ENCODE results near the gene PLA2G12A.

PLA2G12A gene

DNA sequence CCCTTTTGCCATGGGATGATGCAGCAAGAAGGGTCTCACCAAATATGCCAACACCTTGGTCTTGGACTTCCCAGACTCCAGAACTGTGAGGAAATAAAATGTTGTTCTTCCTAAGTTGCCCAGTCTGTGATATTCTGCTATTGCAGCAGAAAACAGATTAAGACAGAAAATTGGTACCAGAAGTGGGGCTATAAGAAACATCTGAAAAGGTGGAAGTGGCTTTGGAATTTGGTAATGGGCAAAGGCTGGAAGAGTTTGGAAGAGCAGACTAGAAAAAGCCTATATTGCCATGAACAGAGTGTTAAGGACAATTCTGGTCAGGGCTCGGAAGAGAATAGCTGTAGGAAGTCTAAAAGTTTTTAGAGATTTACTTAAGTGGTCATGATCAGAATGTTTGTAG, 54.0 kb downstream of the PLA2G12A start:
- H3K4me2 ChIP-seq (ENCODE audit: insufficient read depth, low read length): no peak overlapping the region
- DNase-seq: no peak
- H3K27me3 ChIP-seq (ENCODE audit: insufficient read depth, low read length, poor library complexity): no peaks in the 10 kb centered on the region
- TF ChIP-seq EZH2 (IDR thresholded peaks at IDR 0.05; ENCODE audit: borderline replicate concordance, low read depth, low read length, severe bottlenecking): no peak
- TF ChIP-seq, protein P1, sequence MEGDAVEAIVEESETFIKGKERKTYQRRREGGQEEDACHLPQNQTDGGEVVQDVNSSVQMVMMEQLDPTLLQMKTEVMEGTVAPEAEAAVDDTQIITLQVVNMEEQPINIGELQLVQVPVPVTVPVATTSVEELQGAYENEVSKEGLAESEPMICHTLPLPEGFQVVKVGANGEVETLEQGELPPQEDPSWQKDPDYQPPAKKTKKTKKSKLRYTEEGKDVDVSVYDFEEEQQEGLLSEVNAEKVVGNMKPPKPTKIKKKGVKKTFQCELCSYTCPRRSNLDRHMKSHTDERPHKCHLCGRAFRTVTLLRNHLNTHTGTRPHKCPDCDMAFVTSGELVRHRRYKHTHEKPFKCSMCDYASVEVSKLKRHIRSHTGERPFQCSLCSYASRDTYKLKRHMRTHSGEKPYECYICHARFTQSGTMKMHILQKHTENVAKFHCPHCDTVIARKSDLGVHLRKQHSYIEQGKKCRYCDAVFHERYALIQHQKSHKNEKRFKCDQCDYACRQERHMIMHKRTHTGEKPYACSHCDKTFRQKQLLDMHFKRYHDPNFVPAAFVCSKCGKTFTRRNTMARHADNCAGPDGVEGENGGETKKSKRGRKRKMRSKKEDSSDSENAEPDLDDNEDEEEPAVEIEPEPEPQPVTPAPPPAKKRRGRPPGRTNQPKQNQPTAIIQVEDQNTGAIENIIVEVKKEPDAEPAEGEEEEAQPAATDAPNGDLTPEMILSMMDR (IDR thresholded peaks at IDR 0.05; ENCODE audit: borderline replicate concordance, extremely low read depth, low read length, poor library complexity, severe bottlenecking): no peak
- H3K4me3 ChIP-seq (ENCODE audit: low read depth in 1 of 2, low read length in 2 of 2): no peak overlapping the region
- no peak for ATAC-seq (ENCODE audit: insufficient read depth, low read depth)
- H4K20me1 ChIP-seq (ENCODE audit: insufficient read depth, low read length): no peaks in the 10 kb centered on the region
- H2AFZ ChIP-seq (ENCODE audit: low read depth, low read length): no peak overlapping the region
- H3K79me2 ChIP-seq (ENCODE audit: insufficient read depth, low read length): no peaks in the 10 kb centered on the region
- no peak overlapping the region for H3K27ac ChIP-seq (ENCODE audit: low read length)
- peaks cover 14% of the 10 kb centered on the region for H3K9me3 ChIP-seq (ENCODE audit: insufficient read depth, low read length, severe bottlenecking)
- H3K4me1 ChIP-seq (ENCODE audit: insufficient read depth, low read length): no peaks in the 10 kb centered on the region
- no peak overlapping the region for H3K9ac ChIP-seq (ENCODE audit: low read depth, low read length)
- H3K36me3 ChIP-seq (ENCODE audit: insufficient read depth, low read length): peaks cover 34% of the 10 kb centered on the region

DNA sequence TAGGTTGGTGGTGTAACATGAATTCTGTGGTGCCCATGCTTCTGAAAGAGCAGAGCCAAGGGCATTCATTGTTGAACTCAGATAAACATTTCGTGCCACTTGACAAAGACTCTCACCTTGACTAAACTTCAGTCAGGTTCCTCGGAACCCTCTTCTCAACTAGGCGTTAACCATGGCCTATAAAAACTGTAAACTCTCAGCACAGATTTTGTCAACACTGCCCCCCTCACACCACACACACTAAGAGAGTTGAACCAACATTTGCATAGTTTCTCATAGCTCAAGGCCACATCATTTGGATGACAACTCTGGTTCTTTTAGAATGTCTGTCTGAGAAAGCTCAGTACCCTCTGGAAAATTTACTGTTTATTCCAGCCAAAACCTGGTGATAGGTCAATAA, 54.7 kb downstream of the PLA2G12A start:
- H3K36me3 ChIP-seq (ENCODE audit: insufficient read depth, low read length): peaks cover 34% of the 10 kb centered on the region
- no peak overlapping the region for H3K4me2 ChIP-seq (ENCODE audit: insufficient read depth, low read length)
- H3K4me1 ChIP-seq (ENCODE audit: insufficient read depth, low read length): no peaks in the 10 kb centered on the region
- no peak overlapping the region for H3K27ac ChIP-seq (ENCODE audit: low read length)
- no peak for TF ChIP-seq EZH2 (IDR thresholded peaks at IDR 0.05; ENCODE audit: borderline replicate concordance, low read depth, low read length, severe bottlenecking)
- TF ChIP-seq, protein P1 (IDR thresholded peaks at IDR 0.05; ENCODE audit: borderline replicate concordance, extremely low read depth, low read length, poor library complexity, severe bottlenecking): no peak
- H4K20me1 ChIP-seq (ENCODE audit: insufficient read depth, low read length): no peaks in the 10 kb centered on the region
- no peak overlapping the region for H2AFZ ChIP-seq (ENCODE audit: low read depth, low read length)
- H3K9me3 ChIP-seq (ENCODE audit: insufficient read depth, low read length, severe bottlenecking): peaks cover 14% of the 10 kb centered on the region
- no peak for DNase-seq
- no peak for ATAC-seq (ENCODE audit: insufficient read depth, low read depth)
- no peak overlapping the region for H3K4me3 ChIP-seq (ENCODE audit: low read depth in 1 of 2, low read length in 2 of 2)
- no peaks in the 10 kb centered on the region for H3K27me3 ChIP-seq (ENCODE audit: insufficient read depth, low read length, poor library complexity)
- H3K9ac ChIP-seq (ENCODE audit: low read depth, low read length): no peak overlapping the region
- H3K79me2 ChIP-seq (ENCODE audit: insufficient read depth, low read length): no peaks in the 10 kb centered on the region

DNA sequence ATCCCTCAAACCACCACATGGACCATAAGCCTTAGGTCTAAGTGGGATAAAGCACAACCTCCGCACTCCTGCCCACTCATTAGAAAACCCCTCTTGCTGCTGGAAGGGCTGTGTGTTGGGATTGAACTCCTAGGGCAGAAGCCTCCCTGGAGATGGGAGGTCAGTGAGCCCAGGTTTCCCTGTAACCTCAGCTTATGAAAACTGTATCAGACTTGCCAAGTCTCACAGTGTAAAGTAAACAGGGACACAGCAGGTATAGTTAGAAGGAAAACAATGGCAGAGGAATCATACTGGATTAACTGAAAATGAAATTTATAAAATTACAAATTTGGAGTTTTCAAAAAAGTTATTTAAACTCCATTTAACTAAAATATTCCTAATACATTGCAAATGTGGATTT, 56.6 kb downstream of the PLA2G12A start:
- Histone ChIP-seq H2AFZ (ENCODE audit: low read depth, low read length) (no peak overlapping the region), H3K27ac (ENCODE audit: low read length) (no peak overlapping the region), H3K4me3 (ENCODE audit: low read depth in 1 of 2, low read length in 2 of 2) (no peak overlapping the region), H4K20me1 (ENCODE audit: insufficient read depth, low read length) (no peaks in the 10 kb centered on the region), H3K4me2 (ENCODE audit: insufficient read depth, low read length) (no peak overlapping the region), H3K36me3 (ENCODE audit: insufficient read depth, low read length) (peaks cover 34% of the 10 kb centered on the region; the same call in 1 of the 2 replicates), H3K79me2 (ENCODE audit: insufficient read depth, low read length) (no peaks in the 10 kb centered on the region), H3K4me1 (ENCODE audit: insufficient read depth, low read length) (no peaks in the 10 kb centered on the region), H3K9ac (ENCODE audit: low read depth, low read length) (no peak overlapping the region), H3K27me3 (ENCODE audit: insufficient read depth, low read length, poor library complexity) (no peaks in the 10 kb centered on the region), H3K9me3 (ENCODE audit: insufficient read depth, low read length, severe bottlenecking) (peaks cover 14% of the 10 kb centered on the region)
- ATAC-seq (ENCODE audit: insufficient read depth, low read depth) (no peak), DNase-seq (no peak)
- TF ChIP-seq EZH2 (IDR thresholded peaks at IDR 0.05; ENCODE audit: borderline replicate concordance, low read depth, low read length, severe bottlenecking): no peak
- TF ChIP-seq, protein P1 (IDR thresholded peaks at IDR 0.05; ENCODE audit: borderline replicate concordance, extremely low read depth, low read length, poor library complexity, severe bottlenecking): no peak
